GM11168 (cell line): ENCODE data around the gene GOLGA8R.
"Not testable (repeated sequence)": the region's sequence is repeated elsewhere in the genome, so short reads cannot be mapped to it uniquely, and the experiment has no call there.

Experiments used
- in situ Hi-C: fragments of 300-500 bp; cut with MboI; formaldehyde crosslinking; loops from one replicate; pipeline ENCODE4 v1.12.0; 2022; ENCODE audit warnings: low sequenced_read_pairs; ENCODE audit not compliant: unreplicated experiment

Gene GOLGA8R, protein sequence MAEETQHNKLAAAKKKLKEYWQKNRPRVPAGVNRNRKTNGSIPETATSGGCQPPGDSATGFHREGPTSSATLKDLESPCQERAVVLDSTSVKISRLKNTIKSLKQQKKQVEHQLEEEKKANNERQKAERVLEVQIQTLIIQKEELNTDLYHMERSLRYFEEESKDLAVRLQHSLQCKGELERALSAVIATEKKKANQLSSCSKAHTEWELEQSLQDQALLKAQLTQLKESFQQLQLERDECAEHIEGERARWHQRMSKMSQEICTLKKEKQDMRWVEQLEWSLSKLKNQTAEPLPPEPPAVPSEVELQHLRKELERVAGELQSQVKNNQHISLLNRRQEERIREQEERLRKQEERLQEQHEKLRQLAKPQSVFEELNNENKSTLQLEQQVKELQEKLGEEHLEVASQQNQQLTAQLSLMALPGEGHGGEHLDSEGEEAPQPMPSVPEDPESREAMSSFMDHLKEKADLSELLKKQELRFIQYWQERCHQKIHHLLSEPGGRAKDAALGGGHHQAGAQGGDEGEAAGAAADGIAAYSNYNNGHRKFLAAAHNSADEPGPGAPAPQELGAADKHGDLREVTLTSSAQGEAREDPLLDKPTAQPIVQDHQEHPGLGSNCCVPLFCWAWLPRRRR

DNA sequence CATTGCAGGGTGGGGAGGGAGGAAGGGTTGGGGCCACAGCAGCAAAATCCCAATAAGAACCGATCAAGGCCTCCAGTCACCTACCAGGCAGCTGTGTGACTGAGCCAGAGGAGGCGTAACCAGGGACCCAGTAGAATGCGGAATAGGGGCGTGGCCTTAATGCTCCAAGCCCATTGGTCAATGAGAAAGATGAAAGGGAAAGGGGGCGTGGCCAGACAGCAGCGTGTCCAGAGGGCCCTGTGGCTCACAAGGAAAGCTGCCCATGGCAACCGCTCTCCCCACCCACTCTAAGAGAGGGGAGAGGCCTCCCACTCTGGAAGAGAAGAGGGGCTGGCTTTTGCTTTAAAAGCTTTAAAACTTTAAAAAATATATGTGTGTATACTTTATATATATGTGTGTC, at the start of gene GOLGA8R:
GOLGA8R (minus strand) TSS at position 101 of the 400 bp plus-strand sequence; CDS start at position 3, 98 bp downstream.
- in situ Hi-C loops: not testable (repeated sequence)

DNA sequence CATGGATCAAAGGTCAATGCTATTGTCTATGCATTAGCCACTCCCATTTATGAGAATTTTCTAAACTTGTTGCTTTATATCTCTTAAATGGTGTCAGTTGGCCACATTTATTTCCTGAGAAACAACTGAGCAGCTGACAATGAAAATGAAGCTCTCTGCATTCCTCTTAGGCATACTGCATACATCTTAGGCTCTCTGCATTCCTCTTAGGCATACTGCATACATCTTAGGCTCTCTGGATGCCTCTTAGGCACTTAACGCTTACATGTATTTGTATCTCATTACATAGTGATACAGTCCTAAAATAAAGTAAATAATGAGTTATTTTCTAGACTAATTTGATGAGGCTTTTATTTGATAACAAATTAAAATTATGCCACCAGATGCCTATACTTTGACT, 49.8 kb upstream of the GOLGA8R start:
- in situ Hi-C loops: not testable (repeated sequence)

DNA sequence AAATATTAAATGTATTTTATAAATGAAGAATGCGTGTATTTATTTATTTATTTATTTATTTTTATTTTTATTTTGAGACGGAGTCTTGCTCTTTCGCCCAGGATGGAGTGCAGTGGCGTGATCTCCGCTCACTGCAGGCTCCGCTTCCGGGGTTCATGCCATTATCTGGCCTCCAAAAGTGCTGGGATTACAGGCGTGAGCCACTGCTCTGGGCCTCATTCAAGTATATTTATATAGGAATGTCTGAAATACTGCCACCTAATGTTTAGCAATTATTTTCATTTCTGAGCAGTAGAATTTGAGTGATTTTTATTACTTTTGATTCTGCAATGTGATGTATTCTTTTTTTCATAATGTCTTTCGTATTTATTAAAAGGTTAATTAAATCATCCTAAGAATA, 48.1 kb upstream of the GOLGA8R start:
- in situ Hi-C loops: not testable (repeated sequence)

DNA sequence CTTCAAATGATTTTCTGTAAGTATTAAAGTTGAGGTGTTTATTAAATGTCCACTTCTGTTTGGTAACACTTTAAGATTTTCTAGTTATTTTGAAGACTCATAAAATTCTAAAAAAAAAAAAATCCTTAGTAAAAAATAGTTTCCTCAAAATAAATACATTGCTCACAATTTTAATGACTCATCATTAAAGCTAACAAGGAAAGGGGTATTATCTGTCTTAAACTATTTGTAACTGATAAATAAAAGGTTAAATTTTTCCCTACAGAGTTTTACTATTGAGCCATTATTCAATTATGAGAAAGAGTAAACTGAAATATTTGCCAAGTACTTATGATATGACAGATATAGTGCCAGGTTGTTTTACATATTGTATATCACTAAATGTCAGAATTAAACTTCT, 38.6 kb upstream of the GOLGA8R start:
- in situ Hi-C loops: not testable (repeated sequence)

DNA sequence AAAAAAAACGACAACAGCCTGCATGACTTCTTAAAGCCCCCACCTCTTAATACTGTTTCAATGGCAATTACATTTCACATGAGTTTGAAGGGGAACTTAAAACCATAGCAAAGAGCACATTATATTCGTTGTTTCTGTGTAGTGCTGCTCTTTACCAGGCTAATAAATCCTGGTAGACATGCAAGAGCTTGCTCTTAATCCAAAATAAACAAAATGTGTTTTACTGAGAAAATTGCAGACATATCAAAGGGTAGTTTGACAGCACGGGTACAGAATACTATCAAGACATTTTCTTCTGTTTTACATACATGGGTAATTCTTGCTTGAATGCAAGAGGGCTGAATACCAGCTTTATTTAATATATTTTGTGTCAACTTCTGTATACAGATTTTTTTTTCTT, 24.3 kb upstream of the GOLGA8R start:
- in situ Hi-C loops: not testable (repeated sequence)

DNA sequence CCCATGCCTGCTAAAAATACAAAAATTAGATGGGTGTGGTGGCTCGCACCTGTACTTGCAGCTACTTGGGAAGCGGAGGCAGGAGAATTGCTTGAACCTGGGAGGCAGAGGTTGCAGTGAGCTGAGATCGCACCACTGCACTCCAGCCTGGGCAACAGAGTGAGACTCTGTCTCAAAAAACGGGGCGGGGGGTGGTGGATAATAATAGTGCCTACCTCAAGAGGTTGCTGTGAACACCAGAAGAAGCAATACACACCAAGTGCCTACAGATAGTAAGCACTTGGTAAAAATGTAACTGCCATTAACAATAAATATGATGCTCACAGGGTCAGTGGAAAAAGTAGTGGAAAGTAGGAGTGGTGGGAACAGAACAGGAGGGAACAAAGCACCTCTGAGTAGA, 21.8 kb upstream of the GOLGA8R start:
- in situ Hi-C loops: not testable (repeated sequence)

DNA sequence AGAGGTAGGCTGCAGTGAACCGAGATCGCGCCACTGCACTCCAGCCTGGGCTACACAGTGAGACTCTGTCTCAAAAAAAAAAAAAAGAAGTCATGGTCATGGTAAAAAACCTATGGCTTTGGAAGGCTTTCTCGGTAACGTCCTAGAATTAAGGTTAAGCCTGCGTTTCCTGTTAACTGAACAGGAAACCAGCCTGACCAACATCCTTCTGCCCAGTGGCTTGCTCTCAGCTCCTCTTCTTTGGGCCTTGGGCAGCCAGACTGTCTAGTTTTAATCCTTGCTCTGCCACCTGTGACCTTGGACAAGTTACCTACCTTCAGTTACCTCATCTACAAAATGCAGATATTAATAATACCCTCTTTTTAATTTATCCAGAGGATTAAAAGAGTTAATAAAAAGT, 6.7 kb upstream of the GOLGA8R start:
- in situ Hi-C loops: not testable (repeated sequence)

DNA sequence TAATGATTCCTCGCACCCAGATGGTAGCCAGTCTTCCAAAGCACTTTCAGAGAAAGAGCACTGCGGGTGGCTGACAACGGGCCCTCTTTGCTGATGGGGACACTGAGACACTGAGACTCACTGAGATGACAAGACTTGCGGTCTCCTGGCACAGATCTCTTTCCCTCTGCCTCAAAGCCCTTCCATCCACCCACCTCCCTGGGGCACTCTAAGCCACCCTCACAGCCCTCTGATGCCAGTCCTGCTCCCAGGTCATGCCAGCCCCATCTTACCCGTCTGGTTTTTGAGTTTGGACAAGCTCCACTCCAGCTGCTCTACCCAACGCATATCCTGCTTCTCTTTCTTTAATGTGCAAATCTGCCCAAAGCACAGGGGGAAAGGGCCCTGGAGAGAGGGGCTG, 6.4 kb downstream of the GOLGA8R start:
- in situ Hi-C loops: not testable (repeated sequence)

DNA sequence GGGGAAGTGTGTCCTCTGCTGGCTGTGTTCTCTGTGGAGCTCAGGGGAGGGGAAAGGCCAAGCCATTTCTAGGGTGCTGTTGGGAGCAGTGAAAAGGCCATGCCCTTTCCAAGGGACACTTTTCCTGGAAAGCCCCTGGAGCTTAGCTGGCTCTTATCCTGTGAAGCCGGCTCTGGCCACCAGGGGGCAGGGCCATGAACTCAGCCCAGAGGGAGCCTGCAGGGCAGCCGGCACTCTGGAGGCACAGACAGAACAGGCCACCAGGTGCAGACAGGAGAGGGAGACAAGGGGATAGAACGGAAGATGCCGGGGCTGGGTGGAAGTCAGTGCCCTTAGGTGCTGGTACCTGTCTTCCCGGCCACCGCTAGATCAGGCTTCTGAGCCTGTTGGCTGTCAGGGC, 15.1 kb downstream of the GOLGA8R start:
- in situ Hi-C loops: not testable (repeated sequence)

DNA sequence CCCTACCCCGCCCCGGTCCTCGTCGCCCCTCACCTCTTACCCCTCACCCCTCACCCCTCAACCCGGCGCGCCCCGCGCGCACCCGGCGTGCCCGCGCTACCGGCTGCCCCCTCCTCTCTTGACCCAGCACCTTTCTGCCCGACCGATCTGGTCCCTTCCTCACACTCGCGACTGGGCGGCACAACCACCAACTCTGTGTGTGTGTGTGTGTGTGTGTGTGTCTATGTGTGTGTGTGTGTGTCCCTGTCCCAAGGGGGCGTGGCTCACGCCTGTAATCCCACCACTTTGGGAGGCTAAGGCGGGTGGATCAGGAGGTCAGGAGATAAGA, 20.4 kb downstream of the GOLGA8R start:
- in situ Hi-C loops: not testable (repeated sequence)

DNA sequence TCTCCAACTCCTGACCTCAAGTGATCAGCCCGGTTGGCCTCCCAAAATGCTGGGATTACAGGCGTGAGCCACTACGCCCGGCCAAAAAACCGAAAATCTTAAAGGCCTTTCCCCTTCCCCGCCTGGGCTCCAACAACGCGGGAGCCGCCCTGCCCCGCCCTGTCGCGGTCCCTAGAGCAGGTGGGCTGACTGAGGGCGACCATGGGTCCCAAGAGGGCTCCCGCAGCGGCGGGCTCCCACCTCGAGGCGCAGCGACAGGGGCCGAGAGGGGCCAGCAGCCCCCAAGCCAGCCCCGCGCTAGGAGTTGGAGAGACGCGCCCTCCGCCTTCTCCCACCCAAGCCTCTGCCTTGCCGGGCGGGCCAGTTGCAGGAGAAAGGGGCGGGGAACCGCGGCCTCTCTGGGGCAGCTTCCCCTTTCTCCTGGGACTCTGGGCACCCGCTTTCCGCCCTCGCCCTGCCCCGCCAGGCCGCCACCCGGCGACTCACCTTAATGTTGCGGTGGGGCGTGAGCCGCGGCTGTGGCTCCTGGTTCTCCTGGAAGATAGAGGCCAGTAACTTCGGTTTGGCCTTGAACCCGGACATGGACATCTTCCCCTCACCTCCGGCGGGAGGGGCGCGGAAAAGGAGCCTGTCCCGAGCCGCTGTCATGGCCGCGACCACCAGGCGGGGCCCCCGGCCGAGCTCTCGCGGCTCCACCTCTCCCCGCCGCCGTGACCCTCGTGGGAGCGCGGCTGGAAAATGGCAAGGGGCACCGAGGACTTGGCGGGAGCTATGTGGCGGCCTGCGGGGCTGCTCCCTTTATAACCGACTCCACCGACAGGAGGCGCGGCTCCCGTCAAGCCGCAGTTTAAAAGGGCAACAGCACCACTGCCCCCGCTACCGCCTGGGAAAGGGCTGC, 21.0 kb downstream of the GOLGA8R start, which contains the start of gene CHRFAM7A:
CHRFAM7A (minus strand) TSS at position 775 of the 898 bp plus-strand sequence. CDS start 10,189 bp downstream, outside the sequence.
- in situ Hi-C loops: not testable (repeated sequence)

DNA sequence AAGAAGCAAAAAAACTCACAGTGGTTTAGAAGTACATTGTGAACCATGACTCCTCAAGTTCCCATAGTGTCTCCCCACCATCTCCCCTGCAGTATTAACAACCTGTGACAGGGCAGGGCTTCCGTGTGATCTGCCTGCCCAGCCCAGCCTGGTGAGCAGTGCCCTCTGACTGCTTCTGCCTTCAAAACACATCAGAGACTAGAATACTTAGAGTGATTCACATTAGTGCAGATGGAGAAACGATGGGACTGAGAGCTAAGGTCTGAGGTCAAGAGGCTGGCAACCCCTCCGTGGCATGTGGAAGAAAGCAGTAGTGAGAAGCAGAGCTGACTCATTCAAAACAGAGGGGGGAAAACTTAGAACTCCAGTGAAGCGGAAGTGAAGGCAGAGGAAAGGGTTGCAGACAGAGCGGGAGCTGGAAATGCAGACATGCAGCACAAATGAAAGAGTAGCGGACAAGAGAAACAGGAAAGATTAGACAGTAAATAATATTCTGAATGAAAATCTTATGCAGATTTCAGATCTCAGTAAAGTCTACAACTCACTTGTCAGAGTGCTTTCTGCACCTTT, 27.7 kb downstream of the GOLGA8R start:
- in situ Hi-C loops: not testable (repeated sequence)

DNA sequence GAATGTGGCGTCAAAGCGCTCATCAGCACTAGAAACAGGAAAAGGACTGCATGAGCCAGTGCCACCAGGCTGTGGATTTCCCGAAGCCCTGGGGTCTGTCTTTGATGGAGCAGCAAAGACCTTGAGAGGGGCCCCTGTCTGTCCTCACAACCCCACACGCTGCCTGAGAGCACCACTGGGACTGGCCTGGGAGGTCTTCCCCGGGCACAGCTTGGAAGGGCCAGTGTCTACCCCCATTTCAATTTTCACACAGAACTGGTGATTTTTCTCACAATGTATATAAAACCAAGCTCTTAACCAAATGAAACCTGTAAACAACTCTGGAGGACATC, 37.0 kb downstream of the GOLGA8R start:
- in situ Hi-C loops: loop anchor here (10.0 kb wide), 1 partner anchor 1778 kb away; no protein-coding TSS in a partner anchor

DNA sequence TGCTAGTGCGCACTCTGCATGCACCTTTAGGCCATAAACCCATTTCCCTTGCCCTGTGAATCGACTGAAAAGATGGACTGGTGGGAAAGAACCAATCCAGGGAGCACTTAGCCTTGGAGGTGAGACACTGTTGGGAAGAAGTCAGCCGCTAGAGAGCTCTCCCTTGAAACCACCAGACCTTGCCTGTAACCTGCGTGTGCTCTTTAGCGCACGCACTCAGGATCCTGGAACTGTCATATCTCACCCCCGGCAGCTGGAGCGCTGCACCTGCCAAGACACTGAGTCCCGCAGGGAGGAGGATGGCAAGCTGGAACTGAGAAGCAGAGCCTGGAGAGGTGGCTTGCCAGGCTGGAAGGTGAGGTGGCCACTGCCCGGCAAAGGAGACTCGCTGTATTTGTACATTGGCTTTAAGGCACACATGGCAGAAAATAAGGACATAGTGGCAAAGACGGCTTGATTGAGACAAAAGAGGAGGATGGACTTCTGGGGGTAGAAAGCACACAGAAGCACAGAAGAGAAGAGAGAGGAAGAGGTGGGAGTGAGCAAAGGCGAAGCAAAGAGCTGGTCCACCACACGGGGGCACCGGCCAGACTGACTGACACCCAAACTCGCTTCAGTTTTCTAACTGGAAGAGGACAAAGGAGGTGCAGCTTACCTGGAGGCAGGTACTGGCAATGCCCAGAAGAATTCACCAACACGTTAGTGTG, 37.5 kb downstream of the GOLGA8R start:
- in situ Hi-C loops: loop anchor here (10.0 kb wide), 1 partner anchor 1778 kb away; no protein-coding TSS in a partner anchor

DNA sequence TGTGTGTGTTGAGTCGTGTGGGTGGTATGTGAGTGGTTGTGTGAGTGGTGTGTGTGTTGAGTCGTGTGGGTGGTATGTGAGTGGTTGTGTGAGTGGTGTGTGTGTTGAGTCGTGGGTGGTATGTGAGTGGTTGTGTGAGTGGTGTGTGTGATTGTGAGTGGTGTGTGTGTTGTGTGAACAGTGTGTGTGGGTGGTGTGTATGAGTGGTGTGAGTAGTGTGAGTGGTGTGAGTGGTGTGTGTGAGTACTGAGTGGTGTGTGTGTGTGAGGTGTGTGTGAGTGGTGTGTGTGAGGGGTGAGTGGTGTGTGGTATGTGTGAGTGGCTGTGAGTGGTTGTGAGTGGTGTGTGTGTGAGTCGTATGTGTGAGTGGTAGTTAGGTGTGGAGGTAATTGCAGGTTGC, 38.2 kb downstream of the GOLGA8R start:
- in situ Hi-C loops: loop anchor here (10.0 kb wide), 1 partner anchor 1779 kb away; no protein-coding TSS in a partner anchor

DNA sequence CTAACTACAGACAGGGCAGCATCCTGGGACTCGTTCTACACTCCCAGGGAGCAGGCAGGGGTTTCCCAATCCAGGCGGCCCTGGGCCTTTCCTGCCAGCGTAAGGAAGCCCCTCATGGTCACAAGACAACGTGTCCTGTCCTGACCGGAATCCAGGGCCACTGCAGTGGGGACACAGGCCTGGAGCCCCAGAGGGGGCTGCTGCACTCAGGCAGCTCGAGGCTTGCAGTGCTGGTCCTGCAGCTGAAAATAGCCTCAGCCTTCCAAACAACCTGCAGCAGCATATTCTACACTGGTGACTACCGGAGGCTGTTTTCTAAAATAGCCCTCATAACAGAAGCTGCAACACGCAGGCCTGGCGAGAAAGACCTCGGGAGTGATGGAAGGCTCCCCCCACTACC, 39.2 kb downstream of the GOLGA8R start:
- in situ Hi-C loops: loop anchor here (10.0 kb wide), 1 partner anchor 1780 kb away; no protein-coding TSS in a partner anchor

DNA sequence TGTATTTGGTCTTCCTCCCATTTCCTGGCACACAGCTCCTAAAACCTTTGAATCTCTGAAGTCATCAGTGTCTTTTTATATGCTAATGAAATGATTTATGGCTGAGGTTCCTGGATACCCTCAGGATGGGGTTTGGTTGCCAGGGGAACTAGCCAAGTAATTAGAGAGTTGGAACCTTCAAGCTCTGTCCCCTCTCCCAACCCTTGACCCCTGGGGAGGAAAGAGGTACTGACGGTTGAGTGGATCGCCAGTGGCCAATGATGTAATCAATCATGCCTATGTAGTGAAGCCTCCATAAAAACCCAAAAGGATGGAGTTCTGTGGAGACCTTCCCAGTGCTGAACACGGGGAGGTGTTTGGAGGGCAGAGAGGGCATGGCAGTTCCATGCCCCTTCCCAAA, 45.8 kb downstream of the GOLGA8R start:
- in situ Hi-C loops: not testable (repeated sequence)

DNA sequence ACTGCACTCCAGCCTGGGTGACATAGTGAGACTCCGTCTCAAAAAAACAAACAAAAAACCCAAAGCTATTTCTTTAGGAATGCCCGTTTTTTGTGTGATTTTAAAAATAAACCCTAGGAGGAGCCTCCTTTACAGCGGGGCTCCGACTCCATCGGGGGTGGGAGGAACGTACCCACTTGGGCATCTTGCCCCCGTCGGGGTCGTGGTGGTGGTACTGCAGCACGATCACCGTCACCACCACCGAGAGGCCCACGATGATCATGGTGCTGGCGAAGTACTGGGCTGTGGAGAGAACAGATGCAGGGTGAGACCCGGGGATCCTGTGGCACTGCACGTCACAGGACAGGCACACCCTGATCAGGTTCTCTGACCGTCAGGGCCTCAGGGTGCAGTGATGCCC, 46.8 kb downstream of the GOLGA8R start:
- in situ Hi-C loops: not testable (repeated sequence)

DNA sequence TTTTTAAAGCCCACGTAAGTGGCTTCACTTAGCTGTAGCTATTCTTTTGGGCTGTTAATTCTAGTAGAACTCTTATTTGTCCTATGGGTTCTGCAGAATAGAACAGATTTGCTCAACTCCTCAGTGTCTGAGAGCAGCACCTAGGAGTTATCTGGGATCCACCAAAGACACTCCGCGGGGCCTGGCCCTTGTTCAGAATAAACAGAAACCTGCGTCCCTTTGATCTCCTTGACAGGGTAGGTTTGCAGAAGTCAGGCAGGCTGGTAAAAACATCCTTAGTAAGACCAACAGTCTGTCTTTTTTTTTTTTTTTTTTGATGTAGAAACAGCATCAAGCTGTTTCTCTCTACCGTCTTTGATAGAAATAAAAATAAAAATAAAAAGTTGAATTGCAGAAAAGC, 52.7 kb downstream of the GOLGA8R start:
- in situ Hi-C loops: not testable (repeated sequence)

DNA sequence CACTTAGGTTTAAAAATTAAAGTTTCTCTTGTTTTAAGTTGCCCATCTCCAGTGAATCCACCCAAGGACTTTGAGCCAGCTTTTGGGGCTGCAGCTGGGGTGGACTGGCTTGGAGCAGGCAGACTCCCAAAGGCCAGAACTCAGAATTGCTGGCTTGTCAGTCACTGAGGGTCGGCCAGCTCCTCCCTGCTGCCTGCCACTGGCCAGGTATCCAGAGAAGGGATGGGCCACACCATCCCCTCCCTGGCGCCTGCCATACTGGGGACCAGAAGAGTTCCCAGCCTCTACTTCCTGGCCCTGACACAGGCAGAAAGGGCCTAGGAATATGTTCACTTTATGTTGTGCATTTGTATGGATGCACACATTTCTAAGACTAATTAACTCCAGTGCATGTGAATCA, 53.1 kb downstream of the GOLGA8R start:
- in situ Hi-C loops: not testable (repeated sequence)
